OCI-LY3 (cell line): ENCODE data around the gene COL27A1.

Experiments used
- CTCF ChIP-seq: fragments of 200-600, 300-600 bp; sonication (generic); IDR thresholded peaks from 2 replicates; pipeline ENCODE4 v1.5.1; 2014; ENCODE audit warnings: antibody characterized with exemption, low read length, low read depth
- EZH2phosphoT487 ChIP-seq: fragments of 200-600 bp; shearing (Covaris generic); IDR thresholded peaks from 2 replicates; pipeline ENCODE4 v1.6.1; 2018; ENCODE audit warnings: antibody characterized with exemption, mixed run types, low read depth

GRCh38 chr9:114140850-114141249, 14.5 kb upstream of the COL27A1 start:
- TF ChIP-seq CTCF, result no peak
- no peak for TF ChIP-seq EZH2phosphoT487
